ENCODE results near the gene RPL36AL. TPM values are rescaled to one million over a fixed set of nuclear protein-coding genes. Genes with fewer than 3 reads are reported as not detected.
A peak's percentile ranks its signal among the peaks of the same experiment; 100 is the strongest.

The RPL36AL gene
- total RNA-seq, 2 experiments from 2014 or later, result 320 to 330 TPM

DNA sequence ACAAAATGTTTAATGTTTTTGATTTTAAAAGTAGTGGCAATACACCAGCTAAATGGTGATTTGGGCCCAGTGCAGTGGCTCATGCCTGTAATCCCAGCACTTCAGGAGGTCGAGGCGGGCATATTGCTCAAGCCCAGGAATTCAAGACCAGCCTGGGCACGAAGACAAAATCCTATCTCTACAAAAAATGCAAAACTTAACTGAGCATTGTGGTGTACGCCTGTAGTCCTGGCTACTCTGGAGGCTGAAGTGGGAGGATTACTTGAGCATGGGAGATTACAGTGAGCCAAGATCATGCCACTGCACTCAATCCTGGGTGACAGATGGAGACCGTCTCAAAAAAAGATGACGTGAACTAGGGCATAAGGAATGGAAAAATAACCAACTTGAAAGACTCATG, 4.7 kb downstream of the RPL36AL start:
- Mint-ChIP-seq H3K9me3 (no peaks in the 10 kb centered on the region), H3K36me3 (ENCODE audit: low read depth) (peaks cover 53% of the 10 kb centered on the region), H3K27me3 (no peaks in the 10 kb centered on the region), H3K4me3 (no peak overlapping the region), H3K4me1 (peaks cover 39% of the 10 kb centered on the region), H3K27ac (no peak overlapping the region)
- no peak for DNase-seq
- POLR2A ChIA-PET, result interaction anchor here (1.4 kb wide), 1 partner anchor 15 kb away, joined by 4 read pairs; no protein-coding TSS in a partner anchor
- CTCF ChIA-PET, result interaction anchor here (1.4 kb wide), 1 partner anchor 18 kb away, joined by 4 read pairs; no protein-coding TSS in a partner anchor

DNA sequence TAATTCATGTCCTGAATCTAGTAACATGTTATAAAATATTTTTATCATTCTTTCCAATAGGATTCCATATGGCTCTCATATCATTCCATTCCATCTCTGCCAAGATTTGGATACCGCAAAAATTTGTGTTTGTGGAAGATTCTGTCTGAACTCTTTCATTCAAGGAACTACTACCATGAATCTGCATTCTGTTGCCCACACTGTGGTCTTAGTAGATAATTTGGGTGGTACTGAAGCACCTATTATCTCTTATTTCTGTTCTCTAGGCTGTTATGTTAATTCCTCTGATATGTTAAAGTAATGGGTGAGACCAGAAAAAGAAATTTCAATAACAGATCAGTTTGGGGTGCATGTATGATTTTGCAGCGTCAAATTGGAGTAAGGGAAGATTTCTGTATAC, 6.2 kb downstream of the RPL36AL start:
- peaks cover 44% of the 10 kb centered on the region for H3K4me1 Mint-ChIP-seq
- POLR2A ChIA-PET, result interaction anchor here (1.1 to 1.4 kb wide), 2 partner anchors 14 to 15 kb away, joined by 4 to 8 read pairs; partner anchors contain the start of gene LRR1
- no peak overlapping the region for H3K27ac Mint-ChIP-seq
- no peaks in the 10 kb centered on the region for H3K27me3 Mint-ChIP-seq
- no peaks in the 10 kb centered on the region for H3K9me3 Mint-ChIP-seq
- peaks cover 46% of the 10 kb centered on the region for H3K36me3 Mint-ChIP-seq (ENCODE audit: low read depth)
- CTCF ChIA-PET, result interaction anchor here (1.4 kb wide), 1 partner anchor 20 kb away, joined by 4 read pairs; no protein-coding TSS in a partner anchor
- H3K4me3 Mint-ChIP-seq, result no peak overlapping the region
- no peak for DNase-seq

DNA sequence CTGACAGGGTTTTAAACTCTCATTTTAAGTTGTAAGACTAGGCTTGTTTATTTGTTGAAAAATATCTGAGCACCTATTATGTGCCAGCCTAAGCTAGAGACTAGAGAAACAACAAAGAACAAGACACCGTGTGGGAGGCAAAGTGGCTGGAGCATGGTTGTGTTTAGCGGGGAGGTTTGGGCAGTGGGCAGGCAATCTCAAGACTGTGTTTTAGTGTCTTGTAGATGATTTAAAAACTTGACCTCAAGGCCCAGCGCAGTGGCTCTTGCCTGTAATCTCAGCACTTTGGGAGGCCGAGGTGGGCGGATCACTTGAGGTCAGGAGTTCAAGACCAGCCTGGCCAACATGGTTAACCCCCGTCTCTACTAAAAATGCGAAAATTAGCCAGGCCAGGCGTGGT, 7.8 kb downstream of the RPL36AL start:
- Mint-ChIP-seq H3K27me3 (no peaks in the 10 kb centered on the region), H3K36me3 (ENCODE audit: low read depth) (peaks cover 40% of the 10 kb centered on the region), H3K9me3 (no peaks in the 10 kb centered on the region), H3K4me1 (peaks cover 38% of the 10 kb centered on the region), H3K27ac (no peak overlapping the region), H3K4me3 (no peak overlapping the region)
- ChIA-PET POLR2A (interaction anchor here (3.2 to 4.1 kb wide), 2 partner anchors 8 to 14 kb away, joined by 21 to 36 read pairs; partner anchors contain the start of genes LRR1, MGAT2 and RPL36AL), CTCF (interaction anchor here (1.8 kb wide), 1 partner anchor 240 kb away, joined by 4 read pairs; the partner anchor contains the start of gene NEMF)
- DNase-seq, result no peak

DNA sequence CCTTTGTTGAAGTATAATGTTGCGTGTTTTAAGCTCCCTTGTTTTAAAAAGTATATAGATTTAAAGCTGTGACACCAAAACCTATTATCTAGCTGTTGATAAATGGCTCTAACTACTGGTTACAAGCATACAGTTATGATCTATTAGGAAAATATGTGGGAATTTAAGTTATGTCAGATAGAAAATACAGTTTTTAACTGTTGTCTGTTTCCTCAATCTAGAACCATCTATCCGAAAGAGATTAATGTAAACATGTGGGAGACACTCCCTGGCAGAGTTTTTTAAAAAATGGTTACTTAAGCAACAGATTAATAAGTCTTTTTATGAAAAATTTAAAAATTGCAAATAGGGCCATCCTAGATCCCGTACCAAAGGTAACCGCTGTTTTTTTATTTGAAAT, 8.2 kb downstream of the RPL36AL start:
- no peaks in the 10 kb centered on the region for H3K9me3 Mint-ChIP-seq
- H3K4me1 Mint-ChIP-seq, result peaks cover 35% of the 10 kb centered on the region
- peaks cover 39% of the 10 kb centered on the region for H3K36me3 Mint-ChIP-seq (ENCODE audit: low read depth)
- H3K27me3 Mint-ChIP-seq, result no peaks in the 10 kb centered on the region
- no peak overlapping the region for H3K27ac Mint-ChIP-seq
- POLR2A ChIA-PET, result interaction anchor here (0.7 to 4.1 kb wide), 3 partner anchors 8 to 13 kb away, joined by 3 to 36 read pairs (median 21); partner anchors contain the start of genes LRR1, MGAT2 and RPL36AL
- no peak overlapping the region for H3K4me3 Mint-ChIP-seq
- DNase-seq, result no peak
- CTCF ChIA-PET, result interaction anchor here (0.8 to 1.8 kb wide), 3 partner anchors 8 to 240 kb away, joined by 3 to 4 read pairs (median 4); partner anchors contain the start of genes MGAT2, NEMF and RPL36AL

DNA sequence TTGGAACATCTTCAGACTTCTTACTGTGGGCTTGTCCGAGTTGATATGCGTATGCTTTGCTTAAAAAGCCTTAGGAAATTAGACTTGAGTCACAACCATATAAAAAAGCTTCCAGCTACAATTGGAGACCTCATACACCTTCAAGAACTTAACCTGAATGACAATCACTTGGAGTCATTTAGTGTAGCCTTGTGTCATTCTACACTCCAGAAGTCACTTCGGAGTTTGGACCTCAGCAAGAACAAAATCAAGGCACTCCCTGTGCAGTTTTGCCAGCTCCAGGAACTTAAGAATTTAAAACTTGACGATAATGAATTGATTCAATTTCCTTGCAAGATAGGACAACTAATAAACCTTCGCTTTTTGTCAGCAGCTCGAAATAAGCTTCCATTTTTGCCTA, 12.8 kb downstream of the RPL36AL start:
- peaks cover 30% of the 10 kb centered on the region for H3K4me1 Mint-ChIP-seq
- H3K9me3 Mint-ChIP-seq, result no peaks in the 10 kb centered on the region
- H3K27ac Mint-ChIP-seq, result no peak overlapping the region
- POLR2A ChIA-PET, result interaction anchor here (1.3 to 14.5 kb wide), 3 partner anchors 9 to 21 kb away, joined by 6 to 291 read pairs (median 12); partner anchors contain the start of genes LRR1, MGAT2, RPL36AL and RPS29
- peaks cover 40% of the 10 kb centered on the region for H3K36me3 Mint-ChIP-seq (ENCODE audit: low read depth)
- CTCF ChIA-PET, result interaction anchor here (1.5 kb wide), 1 partner anchor 13 kb away, joined by 5 read pairs; the partner anchor contains the start of genes MGAT2 and RPL36AL
- no peak for DNase-seq
- H3K27me3 Mint-ChIP-seq, result no peaks in the 10 kb centered on the region
- H3K4me3 Mint-ChIP-seq, result no peak overlapping the region

DNA sequence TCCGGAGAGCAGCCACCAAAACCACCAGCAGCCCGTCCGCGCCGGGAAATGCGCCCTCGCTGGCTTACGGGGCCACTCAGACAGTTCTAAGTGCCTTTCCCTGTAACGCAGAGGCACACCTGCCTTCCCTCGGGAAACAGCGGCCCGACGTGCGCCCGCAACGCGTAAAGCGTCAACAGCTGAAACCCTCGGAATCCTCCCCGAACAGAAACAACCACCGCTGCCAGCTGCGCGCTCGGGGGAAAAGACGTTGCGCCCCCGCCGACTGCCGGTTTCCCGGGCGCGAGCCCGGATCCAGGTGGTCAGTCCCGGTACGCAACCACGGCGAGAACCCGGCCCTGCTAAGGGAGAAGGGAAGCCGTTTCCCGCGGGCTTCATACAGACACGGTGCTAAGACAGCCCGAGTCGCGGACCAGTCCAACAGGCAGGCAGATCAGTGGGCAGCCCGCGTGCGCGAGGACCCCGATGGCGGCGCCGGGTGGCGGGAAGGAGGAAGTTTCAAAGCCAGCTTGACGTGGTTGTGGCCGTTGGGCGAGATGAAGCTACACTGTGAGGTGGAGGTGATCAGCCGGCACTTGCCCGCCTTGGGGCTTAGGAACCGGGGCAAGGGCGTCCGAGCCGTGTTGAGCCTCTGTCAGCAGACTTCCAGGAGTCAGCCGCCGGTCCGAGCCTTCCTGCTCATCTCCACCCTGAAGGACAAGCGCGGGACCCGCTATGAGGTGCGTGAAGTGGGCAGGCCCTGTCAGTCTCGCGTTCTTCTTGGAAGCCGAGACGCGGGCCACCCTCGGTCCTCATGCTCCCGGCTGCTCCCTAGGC, 21.7 kb downstream of the RPL36AL start, which contains the start of gene LRR1:
TSS of gene LRR1 (plus strand) at position 456 of the 816 bp plus-strand sequence. CDS start at position 537, 81 bp downstream.
- H3K4me1 Mint-ChIP-seq, result peaks cover 47% of the 10 kb centered on the region
- no peaks in the 10 kb centered on the region for H3K27me3 Mint-ChIP-seq
- ChIA-PET POLR2A (interaction anchor here (0.6 to 14.5 kb wide), 26 partner anchors 9 to 713 kb away, joined by 3 to 291 read pairs (median 4); partner anchors contain the start of genes DMAC2L, DNAAF2, KLHDC2 and L2HGDH), CTCF (interaction anchor here (0.8 to 3.6 kb wide), 10 partner anchors 12 to 264 kb away, joined by 3 to 39 read pairs (median 6); partner anchors contain the start of genes DNAAF2, KLHDC2, MGAT2 and RPL36AL)
- H3K36me3 Mint-ChIP-seq (ENCODE audit: low read depth), result peaks cover 35% of the 10 kb centered on the region
- DNase-seq, result peak; percentile 88
- no peaks in the 10 kb centered on the region for H3K9me3 Mint-ChIP-seq
- H3K4me3 Mint-ChIP-seq, result peak within 1 kb of the TSS; percentile 95
- H3K27ac Mint-ChIP-seq, result peak within 1 kb of the TSS; percentile 95

DNA sequence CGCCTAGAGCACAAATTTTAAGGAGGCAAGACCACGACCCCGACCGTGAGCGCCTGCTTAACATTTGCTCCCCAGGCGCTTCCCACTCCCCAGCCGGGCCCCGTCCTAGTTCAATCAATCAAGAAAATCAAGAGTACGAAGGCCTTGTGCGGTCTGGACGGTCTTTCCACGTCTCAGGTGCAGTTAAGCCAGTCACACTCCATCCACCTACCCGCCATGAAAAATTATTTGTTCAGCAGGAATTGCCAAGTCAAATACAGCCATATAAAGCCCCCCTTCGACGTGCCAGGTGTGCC, 22.3 kb downstream of the RPL36AL start:
- Mint-ChIP-seq H3K27me3 (no peaks in the 10 kb centered on the region), H3K4me3 (peak overlapping the region; percentile 95), H3K36me3 (ENCODE audit: low read depth) (peaks cover 35% of the 10 kb centered on the region), H3K27ac (peak overlapping the region; percentile 95), H3K9me3 (no peaks in the 10 kb centered on the region), H3K4me1 (peaks cover 46% of the 10 kb centered on the region)
- CTCF ChIA-PET, result interaction anchor here (1.7 to 3.6 kb wide), 4 partner anchors 11 to 34 kb away, joined by 3 to 39 read pairs (median 18); partner anchors contain the start of genes MGAT2, RPL36AL and RPS29
- POLR2A ChIA-PET, result interaction anchor here (0.7 to 14.5 kb wide), 16 partner anchors 8 to 714 kb away, joined by 3 to 291 read pairs (median 10); partner anchors contain the start of genes DMAC2L, DNAAF2, KLHDC2 and L2HGDH
- DNase-seq, result no peak

DNA sequence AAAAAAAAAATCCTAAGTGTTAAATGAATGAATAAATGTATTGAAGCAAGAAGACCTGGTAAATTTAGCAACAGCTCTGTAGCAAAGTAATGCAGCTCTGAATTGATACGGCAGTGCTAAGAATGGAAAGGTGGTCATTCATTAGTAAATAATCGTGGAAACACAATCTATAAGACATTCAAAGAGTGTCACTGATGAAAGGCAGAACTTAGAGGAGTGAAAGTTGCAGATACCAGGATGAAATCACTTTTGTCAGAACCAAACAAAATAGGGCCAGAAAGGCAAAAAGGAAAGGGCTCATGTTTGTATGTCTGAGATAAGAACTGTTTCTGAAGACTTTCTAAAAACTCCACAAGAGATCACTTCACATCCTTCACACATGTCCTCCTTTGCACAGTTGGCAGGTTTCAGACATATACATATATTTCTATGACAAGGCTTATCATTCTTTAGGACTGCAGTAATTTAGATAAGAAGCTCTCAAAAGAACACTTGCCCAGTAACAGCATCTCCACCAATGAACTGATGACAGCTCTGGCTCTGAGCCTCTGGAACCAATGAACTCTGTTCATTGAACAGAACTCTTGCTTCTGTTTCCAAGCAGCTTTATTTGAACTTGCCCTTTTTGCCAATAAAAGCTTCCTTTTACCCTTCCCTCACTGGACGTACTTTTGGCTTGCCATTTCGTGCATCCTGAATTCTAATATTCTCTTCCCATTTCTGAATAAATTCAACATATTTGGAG, 25.9 kb downstream of the RPL36AL start:
- Mint-ChIP-seq H3K36me3 (ENCODE audit: low read depth) (peaks cover 16% of the 10 kb centered on the region), H3K9me3 (no peaks in the 10 kb centered on the region), H3K27me3 (no peaks in the 10 kb centered on the region), H3K27ac (peak overlapping the region; percentile 10), H3K4me3 (no peak overlapping the region), H3K4me1 (peaks cover 30% of the 10 kb centered on the region)
- no peak for DNase-seq
- ChIA-PET CTCF (interaction anchor here (1.3 to 2.7 kb wide), 2 partner anchors 8 to 258 kb away, joined by 3 to 32 read pairs; partner anchors contain the start of genes NEMF and RPS29), POLR2A (interaction anchor here (1.0 to 14.5 kb wide), 5 partner anchors 10 to 174 kb away, joined by 3 to 291 read pairs (median 4); partner anchors contain the start of genes KLHDC2, MGAT2, RPL36AL and RPS29)

DNA sequence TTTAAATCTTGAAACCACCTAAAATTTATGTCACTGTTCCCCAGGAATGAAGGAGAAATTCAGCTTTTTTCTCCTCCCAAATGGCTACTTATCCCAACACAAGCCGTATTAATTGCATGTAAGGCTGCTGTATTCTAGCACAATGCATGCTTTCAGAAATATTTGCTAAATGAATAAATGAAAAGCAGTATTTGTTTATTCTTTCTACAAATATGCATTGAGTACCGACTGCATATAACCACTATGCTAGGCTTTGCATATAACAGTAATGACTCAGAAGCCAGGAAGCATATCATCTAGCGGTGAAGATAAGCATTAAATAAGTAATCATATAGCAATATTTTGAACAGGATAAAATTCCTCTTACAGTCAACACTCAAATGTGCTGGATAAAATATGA, 27.4 kb downstream of the RPL36AL start:
- ChIA-PET POLR2A (no interaction called here), CTCF (interaction anchor here (0.7 kb wide), 2 partner anchors 42 to 123 kb away, joined by 4 read pairs; partner anchors contain the start of gene DNAAF2)
- H3K36me3 Mint-ChIP-seq (ENCODE audit: low read depth), result peaks cover 4% of the 10 kb centered on the region

DNA sequence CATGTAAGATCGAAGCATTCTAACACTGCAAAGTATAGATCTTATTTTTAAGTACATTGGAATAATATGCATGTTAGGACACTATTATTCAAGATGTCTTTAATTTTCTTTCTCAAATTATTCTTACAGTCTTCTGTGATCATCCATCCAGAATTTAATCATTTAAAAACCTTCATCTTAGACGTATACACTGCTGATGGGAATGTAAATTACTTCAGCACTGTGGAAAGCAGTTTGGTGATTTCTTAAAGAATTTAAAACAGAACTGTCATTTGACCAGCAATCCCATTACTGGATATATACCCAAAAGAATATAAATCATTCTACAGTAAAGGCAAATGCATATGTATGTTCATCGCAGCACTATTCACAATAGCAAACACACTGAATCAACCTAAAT, 31.0 kb downstream of the RPL36AL start:
- Mint-ChIP-seq H3K27ac (no peak overlapping the region), H3K27me3 (no peaks in the 10 kb centered on the region), H3K4me1 (peaks cover 19% of the 10 kb centered on the region), H3K36me3 (ENCODE audit: low read depth) (peaks cover 21% of the 10 kb centered on the region), H3K9me3 (no peaks in the 10 kb centered on the region), H3K4me3 (no peak overlapping the region)
- POLR2A ChIA-PET, result interaction anchor here (1.4 kb wide), 1 partner anchor 9 kb away, joined by 6 read pairs; the partner anchor contains the start of gene LRR1
- CTCF ChIA-PET, result interaction anchor here (1.0 kb wide), 1 partner anchor 31 kb away, joined by 3 read pairs; the partner anchor contains the start of gene RPL36AL
- DNase-seq, result no peak

More for the DNA sequence above, 27.4 kb downstream of the RPL36AL start:
- no peak overlapping the region for H3K4me3 Mint-ChIP-seq
- H3K9me3 Mint-ChIP-seq, result no peaks in the 10 kb centered on the region
- H3K27me3 Mint-ChIP-seq, result no peaks in the 10 kb centered on the region
- no peak for DNase-seq
- H3K27ac Mint-ChIP-seq, result no peak overlapping the region
- peaks cover 26% of the 10 kb centered on the region for H3K4me1 Mint-ChIP-seq

DNA sequence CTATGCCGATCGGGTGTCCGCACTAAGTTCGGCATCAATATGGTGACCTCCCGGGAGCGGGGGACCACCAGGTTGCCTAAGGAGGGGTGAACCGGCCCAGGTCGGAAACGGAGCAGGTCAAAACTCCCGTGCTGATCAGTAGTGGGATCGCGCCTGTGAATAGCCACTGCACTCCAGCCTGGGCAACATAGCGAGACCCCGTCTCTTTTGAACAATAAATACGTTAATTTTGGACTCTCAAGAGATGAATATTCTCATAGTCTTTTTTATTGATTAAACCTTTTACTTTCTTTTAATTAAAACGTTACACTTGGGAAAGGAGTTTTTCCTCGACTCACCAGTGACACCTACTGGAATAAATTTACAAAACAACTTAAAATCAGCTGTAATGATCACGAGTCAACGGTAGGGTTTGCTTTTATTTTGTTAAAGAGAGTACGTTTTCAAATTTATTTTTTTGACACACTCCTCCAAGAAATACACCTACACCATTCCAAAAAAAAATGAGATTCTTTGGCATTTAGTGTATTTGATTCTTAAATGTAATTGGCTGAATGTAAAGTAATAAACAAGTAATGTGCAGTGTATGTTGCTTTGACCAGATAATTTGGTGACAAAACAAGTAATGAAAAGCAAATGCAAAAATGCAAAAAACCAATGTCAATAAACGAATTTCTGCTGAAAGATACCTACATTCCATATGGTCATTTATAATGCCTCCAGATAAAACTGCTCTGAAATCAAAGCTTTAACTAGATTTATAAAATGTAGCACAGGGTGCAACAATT, 33.6 kb downstream of the RPL36AL start:
- POLR2A ChIA-PET, result interaction anchor here (0.6 to 9.3 kb wide), 28 partner anchors 10 to 1081 kb away, joined by 3 to 243 read pairs (median 6); partner anchors contain the start of genes DMAC2L, DNAAF2, KLHDC2 and L2HGDH
- Mint-ChIP-seq H3K4me1 (peaks cover 42% of the 10 kb centered on the region), H3K27ac (peak overlapping the region; percentile 99), H3K36me3 (ENCODE audit: low read depth) (peaks cover 47% of the 10 kb centered on the region), H3K27me3 (no peaks in the 10 kb centered on the region), H3K9me3 (no peaks in the 10 kb centered on the region), H3K4me3 (peak overlapping the region; percentile 85)
- CTCF ChIA-PET, result interaction anchor here (0.7 to 4.4 kb wide), 22 partner anchors 9 to 412 kb away, joined by 3 to 39 read pairs (median 4); partner anchors contain the start of genes DNAAF2, KLHDC2, LRR1 and MGAT2
- peak; percentile 63 for DNase-seq

Data from activated CD4-positive, alpha-beta memory T cell treated with anti-CD3 and anti-CD28 coated beads, Interleukin-2, amount 10 ng/mL, durations not matched to agents 7 days and 5 days (primary cell).